GM12892 (cell line): ENCODE results near the gene ZBTB32.

Experiments used
- POLR2A ChIP-seq: IDR thresholded peaks from 2 replicates; pipeline ENCODE4 v1.6.1; 2011; ENCODE audit warnings: low read depth, low read length, control low read depth
- POLR2AphosphoS5 ChIP-seq: IDR thresholded peaks from 2 replicates; pipeline ENCODE4 v1.6.1; 2011; ENCODE audit warnings: low read depth, low read length, control low read depth

- TF ChIP-seq POLR2A (no peak), POLR2AphosphoS5 (no peak)
Observed at GRCh38 chr19:35696835-35697234, 7.5 kb upstream of the ZBTB32 start.
